Hepatocyte (in vitro differentiated cells): ENCODE measurements around the gene CTNNA3. TPM values are rescaled to one million over a fixed set of nuclear protein-coding genes. Genes with fewer than 3 reads are reported as not detected.

ENCODE experiments used
- DNase-seq: peaks from one replicate; pipeline ENCODE4 v3.0.0-alpha.2; 2016; ENCODE audit warnings: low spot score
- H2AFZ ChIP-seq: fragments of 200-600 bp; sonication (generic); 2 replicates; pipeline ENCODE4 v1.6.0; 2016; ENCODE audit warnings: antibody characterized with exemption, mild to moderate bottlenecking
- H3K27ac ChIP-seq: fragments of 200-600 bp; sonication (generic); 2 replicates; pipeline ENCODE4 v1.5.1; 2016; ENCODE audit warnings: mild to moderate bottlenecking
- H3K27me3 ChIP-seq: fragments of 200-600 bp; sonication (generic); 2 replicates; pipeline ENCODE4 v1.6.1; 2016
- H3K36me3 ChIP-seq: fragments of 200-600 bp; sonication (generic); replicated peaks from 2 replicates; pipeline ENCODE4 v1.5.1; 2016; ENCODE audit warnings: low read depth; ENCODE audit not compliant: insufficient read depth
- H3K4me1 ChIP-seq: fragments of 200-600 bp; sonication (generic); 2 replicates; pipeline ENCODE4 v1.5.1; 2016; ENCODE audit warnings: mild to moderate bottlenecking, moderate library complexity; ENCODE audit not compliant: insufficient read depth
- H3K4me2 ChIP-seq: fragments of 200-600 bp; sonication (generic); 2 replicates; pipeline ENCODE4 v1.6.0; 2016
- H3K4me3 ChIP-seq: fragments of 200-600 bp; sonication (generic); 2 replicates; pipeline ENCODE4 v1.5.1; 2016; ENCODE audit warnings: mild to moderate bottlenecking
- H3K79me2 ChIP-seq: fragments of 200-600 bp; sonication (generic); 2 replicates; pipeline ENCODE4 v1.6.0; 2017; ENCODE audit warnings: mild to moderate bottlenecking
- H3K9me2 ChIP-seq: fragments of 200-600 bp; sonication (generic); replicated peaks from 2 replicates; pipeline ENCODE4 v1.6.0; 2017; ENCODE audit warnings: mild to moderate bottlenecking; ENCODE audit not compliant: insufficient read depth
- H3K9me3 ChIP-seq: fragments of 200-600 bp; sonication (generic); 2 replicates; pipeline ENCODE4 v1.5.1; 2016; ENCODE audit warnings: low read depth, mild to moderate bottlenecking
- H4K20me1 ChIP-seq: fragments of 200-600 bp; sonication (generic); 2 replicates; pipeline ENCODE4 v1.6.0; 2016; ENCODE audit warnings: mild to moderate bottlenecking; ENCODE audit not compliant: insufficient read depth, poor library complexity, severe bottlenecking
- CTCF ChIP-seq: fragments of 200-600 bp; sonication (generic); IDR thresholded peaks from 2 replicates; pipeline ENCODE4 v1.5.1; 2016; ENCODE audit warnings: antibody characterized with exemption, mild to moderate bottlenecking; ENCODE audit not compliant: poor library complexity
- EZH2 ChIP-seq: fragments of 200-600 bp; sonication (generic); IDR thresholded peaks from 2 replicates; pipeline ENCODE4 v1.6.1; 2016; ENCODE audit warnings: antibody characterized with exemption, mild to moderate bottlenecking, borderline replicate concordance
- EZH2phosphoT487 ChIP-seq: fragments of 200-600 bp; sonication (generic); IDR thresholded peaks from one replicate; pipeline ENCODE4 v1.6.1; 2018; ENCODE audit warnings: antibody characterized with exemption, mild to moderate bottlenecking, low read depth, moderate library complexity; ENCODE audit not compliant: unreplicated experiment, severe bottlenecking
- WGBS: methylation state at CpG from one replicate; pipeline ENCODE4 v1.1.6; 2016; ENCODE audit warnings: low lambda C conversion rate; ENCODE audit errors: missing lambda C conversion rate; 5-methylcytosine and 5-hydroxymethylcytosine counted together
- polyA plus RNA-seq: library from polyadenylated mRNA; unstranded; fragments of >200 nt; fragmentation: Nextera tagmentation; extraction: Ambion mirVana; gene quantifications from 2 replicates; pipeline ENCODE4 v1.2.1, GENCODE V29; 2016
- total RNA-seq: library from RNA; depleted of rRNA; stranded (reverse); fragments of >200 nt; gene quantifications from 2 replicates; pipeline ENCODE4 v1.2.3, GENCODE V29; 2014

Gene CTNNA3
- total and polyA plus RNA-seq, 2 experiments from 2014 or later = 12.9 to 25.9 TPM

GRCh38 chr10:66292456-66292855 lies 1403.5 kb downstream of the CTNNA3 start:
- DNase-seq = no peak
- no peak for TF ChIP-seq EZH2
- no peak for TF ChIP-seq EZH2phosphoT487
- TF ChIP-seq CTCF = no peak
- 68% methylated on average over 1 of the region's 1 CpG for WGBS
- H3K9me2 ChIP-seq = no peaks in the 10 kb centered on the region
- no peaks in the 10 kb centered on the region for H3K9me3 ChIP-seq
- no peaks in the 10 kb centered on the region for H3K27me3 ChIP-seq
- no peaks in the 10 kb centered on the region for H3K79me2 ChIP-seq
- H3K4me2 ChIP-seq = no peak overlapping the region
- H2AFZ ChIP-seq = no peak overlapping the region
- H4K20me1 ChIP-seq = no peaks in the 10 kb centered on the region
- no peak overlapping the region for H3K4me3 ChIP-seq
- no peak overlapping the region for H3K27ac ChIP-seq
- H3K36me3 ChIP-seq = no peaks in the 10 kb centered on the region
- H3K4me1 ChIP-seq = no peaks in the 10 kb centered on the region

GRCh38 chr10:66291133-66291532 lies 1404.9 kb downstream of the CTNNA3 start:
- Histone ChIP-seq H3K4me1 (no peaks in the 10 kb centered on the region), H3K9me2 (no peaks in the 10 kb centered on the region), H3K36me3 (no peaks in the 10 kb centered on the region), H3K27me3 (no peaks in the 10 kb centered on the region), H3K9me3 (no peaks in the 10 kb centered on the region), H3K4me2 (no peak overlapping the region), H3K27ac (no peak overlapping the region), H3K79me2 (no peaks in the 10 kb centered on the region), H3K4me3 (no peak overlapping the region), H4K20me1 (no peaks in the 10 kb centered on the region), H2AFZ (no peak overlapping the region)
- TF ChIP-seq CTCF (no peak), EZH2 (no peak)
- DNase-seq = no peak
- 45% methylated on average over 2 of the region's 2 CpGs for WGBS

- H2AFZ ChIP-seq = no peak overlapping the region
- H3K4me1 ChIP-seq = no peaks in the 10 kb centered on the region
- no peak for DNase-seq
- no peaks in the 10 kb centered on the region for H3K27me3 ChIP-seq
- no peak overlapping the region for H3K27ac ChIP-seq
- no peaks in the 10 kb centered on the region for H4K20me1 ChIP-seq
- no peaks in the 10 kb centered on the region for H3K9me2 ChIP-seq
- TF ChIP-seq CTCF = no peak
- TF ChIP-seq EZH2phosphoT487 = no peak
- no peak for TF ChIP-seq EZH2
- no peak overlapping the region for H3K4me3 ChIP-seq
- no peaks in the 10 kb centered on the region for H3K79me2 ChIP-seq
- no peaks in the 10 kb centered on the region for H3K36me3 ChIP-seq
- H3K4me2 ChIP-seq = no peak overlapping the region
- no peaks in the 10 kb centered on the region for H3K9me3 ChIP-seq
Observed at GRCh38 chr10:66284621-66285020, 1411.4 kb downstream of the CTNNA3 start.

- Histone ChIP-seq H3K27ac (no peak overlapping the region), H3K79me2 (no peaks in the 10 kb centered on the region), H4K20me1 (no peaks in the 10 kb centered on the region), H3K9me3 (no peaks in the 10 kb centered on the region), H3K9me2 (no peaks in the 10 kb centered on the region), H2AFZ (no peak overlapping the region), H3K4me3 (no peak overlapping the region), H3K4me2 (no peak overlapping the region), H3K27me3 (no peaks in the 10 kb centered on the region), H3K4me1 (no peaks in the 10 kb centered on the region), H3K36me3 (no peaks in the 10 kb centered on the region)
- TF ChIP-seq EZH2 = no peak
- TF ChIP-seq CTCF = no peak
- no peak for TF ChIP-seq EZH2phosphoT487
- DNase-seq = no peak
- WGBS = 80% methylated on average over 4 of the region's 4 CpGs
Observed at GRCh38 chr10:66283874-66284464, 1412.0 kb downstream of the CTNNA3 start.
